ENCODE results near the gene GATAD2A.

GATAD2A gene

GRCh38 chr19:19553670-19554069, 148.2 kb downstream of the GATAD2A start:
- in situ Hi-C loops (cut with HindIII; ENCODE audit: low pct_ligation_motif_present, low sequenced_read_pairs), result no loop called here
- no peak for TF ChIP-seq CTCF (IDR thresholded peaks at IDR 0.05; ENCODE audit: low read depth, low read length, missing control alignments)
- no peak for DNase-seq
- Histone ChIP-seq H3K27ac (no peak overlapping the region), H3K27me3 (replicated peaks) (no peaks in the 10 kb centered on the region), H3K4me3 (ENCODE audit: low read depth, low read length) (no peak overlapping the region), H3K36me3 (replicated peaks) (no peaks in the 10 kb centered on the region)

GRCh38 chr19:19554074-19555023, 148.9 kb downstream of the GATAD2A start:
- DNase-seq, result no peak

GRCh38 chr19:19558055-19558454, 152.6 kb downstream of the GATAD2A start:
- no peak for DNase-seq
- Histone ChIP-seq H3K36me3 (replicated peaks) (no peaks in the 10 kb centered on the region), H3K27ac (no peak overlapping the region), H3K27me3 (replicated peaks) (no peaks in the 10 kb centered on the region), H3K4me3 (ENCODE audit: low read depth, low read length) (no peak overlapping the region)
- TF ChIP-seq CTCF (IDR thresholded peaks at IDR 0.05; ENCODE audit: low read depth, low read length, missing control alignments), result no peak
- in situ Hi-C loops (cut with HindIII; ENCODE audit: low pct_ligation_motif_present, low sequenced_read_pairs), result no loop called here

More at GRCh38 chr19:19554074-19555023, 148.9 kb downstream of the GATAD2A start:
- Histone ChIP-seq H3K27me3 (replicated peaks) (no peaks in the 10 kb centered on the region), H3K4me3 (ENCODE audit: low read depth, low read length) (no peak overlapping the region), H3K36me3 (replicated peaks) (no peaks in the 10 kb centered on the region), H3K27ac (no peak overlapping the region)
- in situ Hi-C loops (cut with HindIII; ENCODE audit: low pct_ligation_motif_present, low sequenced_read_pairs), result no loop called here
- TF ChIP-seq CTCF (IDR thresholded peaks at IDR 0.05; ENCODE audit: low read depth, low read length, missing control alignments), result peak; percentile 83

Data from brain microvascular endothelial cell (primary cell).